HG03045 (cell line): ENCODE results near the gene FNDC3B.

ENCODE experiments used
- ATAC-seq: cut with Tn5 transposase; IDR thresholded peaks from one replicate; pipeline ENCODE4 v1.9.1; 2021; ENCODE audit warnings: mild to moderate bottlenecking, moderate library complexity; ENCODE audit not compliant: unreplicated experiment

FNDC3B gene

DNA sequence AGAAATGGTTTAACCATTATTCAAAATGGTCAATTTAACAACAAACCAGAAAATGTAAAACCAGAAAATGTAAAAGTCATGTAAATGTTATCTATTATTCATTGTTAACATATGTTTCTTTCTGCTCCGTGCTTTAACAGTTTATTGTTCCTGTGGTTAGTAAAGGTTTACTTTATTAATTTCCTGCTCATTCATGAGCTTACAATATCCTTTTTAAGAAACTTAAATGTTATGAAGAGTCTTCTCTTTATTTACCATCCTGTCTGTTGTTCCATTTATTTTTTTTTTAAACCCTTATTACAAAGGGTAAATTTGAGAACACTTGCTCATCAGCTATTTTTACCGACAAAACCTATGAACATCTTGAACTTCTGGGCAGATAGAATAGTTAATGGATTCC is 260.8 kb downstream of the FNDC3B start:
- ATAC-seq: no peak

DNA sequence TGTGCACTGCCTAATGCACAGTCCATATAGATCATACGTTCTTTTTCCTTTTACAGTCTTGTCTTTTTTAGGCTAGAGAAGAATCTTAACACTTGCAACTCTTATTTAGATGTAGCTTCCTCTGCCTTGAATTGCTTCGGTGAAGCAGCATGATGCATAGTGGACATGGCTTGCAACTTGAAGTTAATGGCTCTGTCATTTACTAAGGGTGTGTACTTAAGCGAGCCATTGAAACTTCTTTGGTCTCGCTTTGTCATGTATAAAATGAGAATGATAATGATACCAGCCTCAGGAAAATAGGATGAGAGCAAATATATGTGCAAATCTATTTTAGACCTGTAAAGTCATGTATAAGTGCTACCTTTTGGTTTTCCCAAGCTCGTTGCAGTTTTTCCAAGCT is 261.5 kb downstream of the FNDC3B start:
- no peak for ATAC-seq

DNA sequence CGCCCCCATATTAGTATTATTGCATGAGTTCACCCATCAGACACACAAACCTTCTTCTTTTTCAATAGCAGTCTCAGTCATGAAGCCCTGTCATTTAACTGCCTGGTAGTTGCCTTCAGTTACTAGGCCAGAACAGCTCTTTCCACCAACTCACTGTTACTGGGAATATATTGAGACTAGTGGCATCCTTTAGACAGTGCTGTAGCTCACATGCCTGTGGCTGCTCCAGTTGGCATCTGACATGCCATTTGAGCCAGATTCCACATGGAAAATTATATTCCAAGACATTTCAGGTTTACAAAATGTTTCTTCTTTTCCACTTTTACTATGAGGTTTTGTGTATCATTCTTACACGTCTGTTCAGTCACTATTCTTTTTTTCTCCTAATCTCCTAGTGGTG is 262.8 kb downstream of the FNDC3B start:
- ATAC-seq: no peak

DNA sequence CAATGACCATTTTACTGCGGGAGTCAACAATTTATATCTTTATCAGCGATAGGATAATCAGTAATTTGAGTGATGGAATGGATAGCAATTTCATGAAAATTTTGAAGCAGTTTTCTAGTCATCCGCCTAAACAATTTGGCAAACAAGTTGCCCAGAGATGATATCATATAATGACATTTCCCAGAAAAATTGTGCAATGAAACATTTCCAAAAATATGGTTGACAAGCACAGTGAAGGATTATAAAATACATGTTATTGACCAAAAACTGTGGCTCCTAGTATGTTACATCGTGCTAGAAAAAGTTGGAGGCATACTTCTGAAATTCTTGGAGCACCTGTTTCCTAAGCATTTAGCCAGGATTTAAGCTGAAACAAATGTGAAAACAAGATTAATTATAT is 263.8 kb downstream of the FNDC3B start:
- no peak for ATAC-seq

DNA sequence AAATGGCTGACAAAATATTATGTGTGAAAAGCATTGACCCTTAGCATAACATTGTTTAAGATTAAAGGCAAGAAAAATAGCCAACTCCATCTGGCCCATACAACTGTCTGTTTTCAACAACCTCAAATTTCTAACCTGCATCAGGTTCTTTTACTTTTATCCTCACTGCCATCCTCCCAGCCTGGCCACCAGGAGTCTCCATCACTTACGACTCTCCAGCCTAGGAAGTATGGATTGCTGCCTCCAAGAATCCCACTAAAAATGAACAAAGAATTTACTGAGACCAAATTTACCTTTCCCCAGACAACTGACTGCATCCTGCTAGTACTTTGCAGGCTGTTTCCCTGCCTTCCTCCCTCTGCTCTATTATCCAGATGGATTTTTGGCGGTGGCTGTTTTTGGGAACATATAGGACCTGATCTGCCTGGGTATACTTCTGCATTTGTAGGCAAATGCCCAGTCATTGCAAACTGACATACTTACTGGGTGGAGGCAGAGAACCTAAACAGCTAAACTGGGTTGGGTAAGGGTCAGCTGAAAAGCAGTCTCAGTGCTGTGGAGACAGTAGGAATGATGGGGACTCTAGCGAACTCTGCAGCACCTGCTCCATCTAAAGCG is 264.7 kb downstream of the FNDC3B start:
- no peak for ATAC-seq

DNA sequence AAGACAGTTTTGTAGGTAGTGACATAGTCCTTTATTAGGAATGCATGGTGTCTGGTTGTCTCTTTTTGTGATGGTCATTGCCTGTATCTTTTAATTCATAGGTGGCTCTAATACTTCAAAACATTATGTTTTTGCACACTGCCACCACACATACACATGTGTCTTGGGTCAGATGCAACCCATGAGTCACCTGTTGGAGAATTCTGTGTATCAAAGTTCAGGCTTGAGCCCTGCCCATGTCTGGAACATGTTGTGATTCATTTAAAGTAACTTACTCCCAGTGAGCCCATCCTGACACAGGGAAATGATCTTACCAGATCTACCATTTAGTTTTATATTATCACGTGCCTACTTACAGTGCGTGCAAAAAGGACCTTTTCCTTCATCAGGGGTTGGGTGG is 266.2 kb downstream of the FNDC3B start:
- ATAC-seq: no peak

DNA sequence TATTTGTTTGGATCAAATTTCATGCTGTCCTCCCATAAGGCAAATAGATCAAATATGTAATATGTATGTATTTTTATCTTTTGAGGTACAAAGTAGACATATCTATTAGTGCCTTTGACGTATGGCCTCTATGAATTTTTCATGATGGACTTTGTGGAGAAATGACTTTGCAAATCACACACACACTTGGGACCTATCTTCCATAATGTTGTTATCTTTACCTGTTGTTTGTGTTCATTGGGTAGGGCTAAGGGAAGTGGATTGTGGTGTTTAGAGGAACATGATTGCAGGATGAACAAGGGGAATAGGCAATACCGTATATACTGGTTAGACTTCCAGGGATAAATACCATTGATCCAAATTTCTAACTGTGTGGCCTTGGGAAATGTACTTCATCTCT is 266.6 kb downstream of the FNDC3B start:
- ATAC-seq: no peak

DNA sequence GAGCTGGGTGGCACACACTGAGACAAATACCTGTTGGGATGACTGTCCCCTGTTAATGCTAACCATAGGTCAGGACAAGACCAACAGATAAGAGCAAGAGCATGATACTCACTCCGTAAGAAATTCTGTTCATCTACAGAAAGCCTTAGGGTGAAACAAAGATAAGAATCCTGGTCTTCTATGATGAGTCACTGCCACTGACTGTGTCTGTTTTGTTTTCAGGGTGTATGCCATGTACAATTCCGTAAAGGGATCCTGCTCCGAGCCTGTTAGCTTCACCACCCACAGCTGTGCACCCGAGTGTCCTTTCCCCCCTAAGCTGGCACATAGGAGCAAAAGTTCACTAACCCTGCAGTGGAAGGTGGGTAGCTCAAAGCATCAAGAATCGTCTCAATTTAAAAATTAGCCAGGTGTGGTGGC is 267.8 kb downstream of the FNDC3B start:
- no peak for ATAC-seq

DNA sequence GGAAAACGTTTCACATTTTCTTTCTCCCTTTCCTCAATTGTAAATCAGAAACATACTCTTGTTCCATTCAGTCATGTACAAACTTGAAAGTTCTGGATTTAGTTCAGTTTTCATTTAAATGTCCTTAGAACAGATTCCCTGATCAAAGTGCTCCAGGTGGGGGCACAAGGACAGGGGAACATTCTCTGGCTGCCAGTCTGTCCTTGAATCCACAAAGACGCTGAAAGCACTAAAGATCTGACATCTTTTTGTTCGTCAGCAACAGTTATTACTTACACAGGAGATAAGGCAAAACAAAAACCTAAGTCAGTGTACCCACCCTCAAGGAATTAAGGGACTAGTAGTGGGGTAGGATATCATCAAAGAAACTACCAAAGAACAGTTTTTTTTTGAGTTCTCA is 269.7 kb downstream of the FNDC3B start:
- no peak for ATAC-seq

DNA sequence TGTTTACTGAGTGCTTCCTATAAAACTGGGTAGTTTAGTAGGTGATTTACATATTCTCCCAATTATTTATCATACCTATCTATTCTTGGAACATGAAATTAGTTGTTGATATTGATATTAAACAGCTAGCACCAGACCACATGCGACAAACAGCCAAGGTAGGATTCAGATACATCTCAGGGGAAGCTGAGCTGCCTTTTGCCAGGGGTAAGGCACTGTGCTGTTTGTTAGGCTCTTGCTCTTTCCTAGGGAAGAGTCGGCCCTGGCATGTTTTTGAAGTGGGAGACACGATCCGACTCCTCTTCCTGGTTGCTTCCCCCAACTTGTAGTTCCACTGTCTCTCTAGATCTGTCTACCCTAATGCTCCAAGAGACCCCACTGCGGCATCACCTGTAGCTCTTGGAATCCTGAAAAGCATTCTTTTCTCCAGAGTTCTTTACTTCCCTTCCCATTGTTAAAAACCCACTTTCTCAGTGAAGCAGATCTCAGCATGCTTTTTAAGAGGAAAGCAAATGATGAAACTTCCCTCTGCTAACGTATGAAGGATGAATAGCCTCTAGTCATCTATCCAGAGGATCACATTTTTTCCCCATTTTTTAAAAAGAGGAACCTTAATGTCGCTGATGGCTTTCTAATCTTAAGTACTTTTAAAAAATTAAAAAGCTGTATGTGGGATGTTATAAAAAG is 270.5 kb downstream of the FNDC3B start:
- ATAC-seq: no peak

DNA sequence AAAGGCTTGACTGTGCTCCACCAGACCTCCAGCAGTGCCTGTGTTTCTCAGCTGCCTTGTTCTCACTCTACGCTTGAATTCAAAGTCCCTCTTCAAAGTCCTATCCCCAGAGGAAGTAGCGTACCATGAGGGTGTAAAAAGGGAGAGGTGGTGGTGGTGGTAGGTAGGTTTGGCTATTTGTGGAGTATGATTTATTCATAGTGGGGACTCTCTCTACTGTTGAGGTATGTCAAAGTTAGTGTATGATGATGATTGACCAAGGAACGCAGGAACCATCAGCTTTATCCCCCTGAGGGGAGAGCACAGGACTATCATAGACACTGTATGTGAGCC is 271.0 kb downstream of the FNDC3B start:
- no peak for ATAC-seq

DNA sequence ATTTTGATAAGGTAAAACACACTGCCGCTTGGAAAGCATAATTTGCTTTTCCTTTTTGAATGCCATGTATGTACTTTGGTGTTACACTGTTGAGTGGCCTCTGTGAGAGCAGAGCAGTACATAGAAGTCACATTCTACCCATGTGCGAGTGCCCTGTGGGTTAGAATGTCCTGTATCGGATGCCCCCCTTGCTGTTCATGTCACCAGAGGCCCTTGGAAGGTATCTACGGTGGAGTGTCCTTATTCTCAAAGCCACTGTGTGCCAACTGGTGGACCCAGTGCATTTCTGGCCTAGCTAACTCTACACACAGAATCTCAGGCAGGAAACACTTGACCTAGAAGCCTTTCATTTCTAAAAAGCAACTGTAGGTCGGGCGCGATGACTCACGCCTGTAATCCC is 271.8 kb downstream of the FNDC3B start:
- ATAC-seq: no peak

DNA sequence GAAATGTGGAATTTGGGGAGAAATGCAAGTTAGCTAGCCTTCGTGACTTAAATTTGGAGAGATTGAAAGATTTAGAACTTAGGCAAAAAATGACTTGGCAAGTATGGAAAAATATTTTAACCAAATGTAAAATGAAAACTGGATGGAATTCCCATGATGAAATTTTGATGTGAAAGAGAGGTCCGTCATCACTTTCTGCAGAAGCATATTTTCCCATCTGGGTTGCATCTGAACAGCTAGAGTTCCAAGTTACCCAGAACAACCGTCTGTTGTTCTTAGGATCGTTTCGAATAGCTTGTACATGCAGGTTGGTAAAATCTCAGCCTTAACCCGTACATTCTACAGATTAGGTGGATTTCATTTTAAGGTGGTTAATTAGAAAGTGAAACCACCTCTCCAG is 272.6 kb downstream of the FNDC3B start:
- no peak for ATAC-seq

DNA sequence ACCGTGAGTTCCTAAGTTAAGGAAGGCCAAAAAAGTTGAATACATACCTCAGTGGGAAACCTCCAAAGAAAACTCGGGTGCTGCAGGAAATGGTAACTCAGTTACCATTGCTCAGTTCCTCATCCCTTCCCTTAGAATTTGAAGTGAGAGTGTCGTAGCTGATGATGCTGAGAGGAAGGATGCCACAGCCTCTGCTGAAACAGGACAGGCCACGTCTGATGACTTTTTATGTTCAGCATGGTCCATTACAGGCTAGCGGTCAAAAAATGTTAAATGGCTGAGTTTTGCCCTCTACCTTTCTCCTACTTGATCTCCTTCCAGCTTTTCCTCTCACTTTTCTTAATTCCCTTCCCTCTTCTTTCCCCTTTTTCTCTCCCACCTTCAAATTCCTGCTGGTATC is 273.3 kb downstream of the FNDC3B start:
- ATAC-seq: no peak

DNA sequence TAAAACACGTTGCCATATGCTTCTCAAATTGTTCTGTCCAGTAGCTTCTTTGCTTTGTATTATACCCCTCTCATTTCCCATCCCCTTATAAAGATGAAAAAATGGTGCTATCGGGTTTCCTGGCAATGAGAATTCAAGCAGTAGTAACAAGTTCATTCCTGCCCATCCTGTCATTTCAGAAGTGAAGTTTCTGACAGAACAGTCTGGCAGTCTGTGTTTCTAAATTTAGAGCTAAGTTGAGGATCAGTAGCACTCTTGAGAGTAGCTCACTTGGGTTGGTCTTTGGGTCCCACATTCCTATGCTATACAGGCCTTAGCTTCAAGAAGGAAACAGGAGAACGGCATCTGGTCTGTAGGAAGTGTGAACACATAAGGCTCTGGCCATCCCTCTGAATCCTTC is 274.3 kb downstream of the FNDC3B start:
- no peak for ATAC-seq

DNA sequence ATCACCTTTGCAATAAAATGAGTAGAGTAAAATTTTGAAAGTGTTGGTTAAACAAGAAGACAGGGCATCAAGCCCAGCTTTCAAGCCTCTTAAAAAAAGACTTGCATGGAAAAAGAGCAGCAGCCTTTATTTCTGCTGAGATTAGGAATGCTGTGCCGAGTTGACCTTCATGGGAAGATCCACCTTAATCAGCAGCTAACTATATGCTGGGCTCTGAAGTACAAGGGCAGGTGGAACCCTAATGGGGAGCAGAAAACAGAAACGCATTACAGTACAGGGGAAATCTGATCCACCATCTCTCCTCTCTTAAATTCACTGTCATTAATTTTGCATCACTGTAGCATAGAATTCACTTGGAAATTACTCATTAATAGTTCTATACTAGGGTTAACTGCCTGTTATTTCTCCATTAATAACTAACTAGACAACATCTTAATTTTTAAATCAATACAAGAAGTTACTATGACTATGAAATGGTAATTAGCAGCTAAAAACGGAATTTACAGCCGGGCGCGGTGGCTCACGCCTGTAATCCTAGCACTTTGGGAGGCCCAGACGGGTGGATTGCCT is 275.3 kb downstream of the FNDC3B start:
- ATAC-seq: no peak

DNA sequence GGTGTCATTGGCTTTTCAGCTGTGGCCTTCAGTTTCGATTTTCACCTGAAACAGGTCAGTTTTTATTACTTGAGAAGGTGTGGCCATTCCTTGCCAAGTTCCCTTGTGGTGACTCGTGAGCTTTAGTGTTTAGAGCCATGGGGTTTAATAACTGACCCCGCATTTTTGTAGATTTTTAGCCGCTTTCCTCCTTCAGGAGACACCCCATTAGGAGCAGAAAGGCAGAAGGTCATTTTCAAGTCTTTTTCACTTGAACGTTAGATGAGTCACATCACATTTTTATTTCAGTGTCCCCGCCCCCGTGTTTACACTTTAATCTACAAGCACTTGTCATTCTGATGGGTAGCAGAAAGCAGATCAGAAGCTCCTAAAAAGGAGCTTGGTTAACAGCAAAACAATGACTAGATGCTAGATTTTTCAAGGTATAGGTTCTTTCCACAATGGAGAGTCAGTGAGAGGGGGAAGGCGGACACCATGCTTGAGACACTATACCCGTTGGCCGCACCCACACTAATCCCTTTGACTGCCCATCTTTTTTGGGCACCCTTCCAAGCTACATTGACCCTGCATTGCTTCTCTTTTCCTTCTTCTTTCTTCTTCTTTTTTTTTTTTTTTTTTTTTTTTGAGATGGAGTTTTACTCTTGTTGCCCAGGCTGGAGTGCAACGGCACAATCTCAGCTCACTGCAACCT is 276.2 kb downstream of the FNDC3B start:
- ATAC-seq: no peak

DNA sequence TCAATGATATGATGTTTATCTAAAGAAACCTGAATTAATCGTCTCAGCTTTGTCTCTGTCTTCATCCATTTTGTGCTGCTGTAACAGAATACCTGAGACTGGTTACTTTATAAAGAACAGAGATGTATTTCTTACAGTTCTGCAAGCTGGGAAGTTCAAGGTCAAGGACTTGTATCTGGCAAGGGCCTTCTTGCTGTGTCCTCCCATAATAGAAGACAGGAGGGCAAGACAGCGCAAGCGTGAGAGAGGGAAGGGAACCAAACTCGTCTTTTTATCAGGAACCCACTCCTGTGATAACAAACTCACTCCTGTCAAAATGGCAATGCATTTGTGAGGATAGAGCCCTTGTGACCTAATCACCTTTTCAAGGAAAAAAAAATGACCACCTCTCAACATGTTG is 277.4 kb downstream of the FNDC3B start:
- no peak for ATAC-seq

DNA sequence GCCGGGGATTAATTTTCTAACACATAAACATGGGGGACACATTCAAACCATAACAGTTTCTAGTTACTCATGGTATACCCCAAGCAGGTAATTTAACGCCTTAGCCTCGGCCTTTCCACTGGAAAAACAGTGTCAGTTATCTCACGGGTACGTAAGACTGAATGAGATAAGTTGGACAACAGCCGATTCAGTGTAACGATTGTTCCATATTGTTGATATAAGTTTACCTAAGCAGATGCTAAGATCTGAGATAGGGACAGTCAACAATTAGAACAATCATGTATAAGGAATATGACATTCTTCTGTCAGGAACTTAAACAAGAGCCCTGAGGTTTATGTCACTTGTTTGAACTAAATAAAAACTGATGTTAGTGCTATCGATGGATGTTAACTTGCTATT is 278.1 kb downstream of the FNDC3B start:
- no peak for ATAC-seq

DNA sequence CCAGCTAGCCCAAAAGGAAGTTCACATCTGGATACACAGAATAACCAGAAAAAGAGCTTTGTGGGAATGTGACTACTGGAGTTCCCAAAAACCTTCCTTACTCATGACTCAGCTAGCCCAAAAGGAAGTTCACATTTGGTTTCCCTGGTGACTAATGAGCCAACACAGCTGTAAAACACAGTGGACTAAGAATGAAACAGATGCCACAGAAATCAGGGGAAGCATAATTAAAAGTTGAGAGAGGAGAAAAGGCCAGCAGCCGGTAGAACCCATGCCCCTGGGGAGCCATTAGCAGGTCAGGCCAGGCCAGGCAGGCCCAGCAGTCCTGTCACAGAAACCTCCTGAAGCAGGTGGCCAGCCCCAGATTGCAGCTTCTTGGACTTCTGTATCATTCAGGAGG is 278.6 kb downstream of the FNDC3B start:
- ATAC-seq: no peak

DNA sequence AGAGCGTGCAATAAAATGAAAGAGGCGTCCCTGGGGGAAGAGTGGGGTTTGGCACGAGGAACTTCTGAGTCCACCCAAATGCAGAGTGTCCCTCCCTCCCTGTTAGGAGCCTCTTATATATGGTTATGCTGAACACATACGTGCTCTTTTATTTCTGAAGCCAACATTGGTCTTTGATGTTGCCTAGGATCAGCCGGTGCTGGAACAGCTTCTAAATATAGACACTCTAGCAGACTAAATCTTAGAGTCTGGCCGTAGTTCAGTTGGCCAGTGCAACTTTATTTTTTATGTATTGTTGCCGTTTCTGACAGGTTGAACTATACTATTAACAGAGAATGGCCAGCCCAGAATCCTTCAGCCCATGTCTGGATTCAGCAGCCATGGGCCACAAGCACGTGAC is 280.2 kb downstream of the FNDC3B start:
- ATAC-seq: no peak

DNA sequence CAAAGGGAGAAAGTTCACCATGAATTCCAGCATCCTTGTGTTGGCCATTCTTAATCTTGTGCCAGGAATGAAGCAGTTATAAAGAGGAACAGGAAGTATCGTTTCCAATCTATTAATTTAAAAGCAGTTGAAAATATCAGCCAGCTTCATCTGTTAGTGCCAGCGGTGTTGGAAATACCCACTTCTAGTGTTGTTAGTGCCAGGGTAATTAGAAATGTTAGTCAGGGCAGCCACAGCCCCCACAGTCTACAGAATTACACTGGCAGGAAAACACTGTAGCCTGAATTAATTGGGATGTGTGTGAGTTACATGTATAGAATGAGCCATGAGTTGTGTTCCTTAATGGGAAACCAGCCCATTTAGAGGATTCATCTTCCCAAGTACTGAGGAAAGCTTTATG is 281.1 kb downstream of the FNDC3B start:
- ATAC-seq: no peak
